GM18526 (cell line): Measurements from ENCODE around the gene RNF166.

Experiments used
- POLR2A ChIP-seq: IDR thresholded peaks from 3 replicates; pipeline ENCODE4 v1.6.1; 2011; ENCODE audit not compliant: insufficient read length; ENCODE audit errors: extremely low read depth

The RNF166 gene

DNA sequence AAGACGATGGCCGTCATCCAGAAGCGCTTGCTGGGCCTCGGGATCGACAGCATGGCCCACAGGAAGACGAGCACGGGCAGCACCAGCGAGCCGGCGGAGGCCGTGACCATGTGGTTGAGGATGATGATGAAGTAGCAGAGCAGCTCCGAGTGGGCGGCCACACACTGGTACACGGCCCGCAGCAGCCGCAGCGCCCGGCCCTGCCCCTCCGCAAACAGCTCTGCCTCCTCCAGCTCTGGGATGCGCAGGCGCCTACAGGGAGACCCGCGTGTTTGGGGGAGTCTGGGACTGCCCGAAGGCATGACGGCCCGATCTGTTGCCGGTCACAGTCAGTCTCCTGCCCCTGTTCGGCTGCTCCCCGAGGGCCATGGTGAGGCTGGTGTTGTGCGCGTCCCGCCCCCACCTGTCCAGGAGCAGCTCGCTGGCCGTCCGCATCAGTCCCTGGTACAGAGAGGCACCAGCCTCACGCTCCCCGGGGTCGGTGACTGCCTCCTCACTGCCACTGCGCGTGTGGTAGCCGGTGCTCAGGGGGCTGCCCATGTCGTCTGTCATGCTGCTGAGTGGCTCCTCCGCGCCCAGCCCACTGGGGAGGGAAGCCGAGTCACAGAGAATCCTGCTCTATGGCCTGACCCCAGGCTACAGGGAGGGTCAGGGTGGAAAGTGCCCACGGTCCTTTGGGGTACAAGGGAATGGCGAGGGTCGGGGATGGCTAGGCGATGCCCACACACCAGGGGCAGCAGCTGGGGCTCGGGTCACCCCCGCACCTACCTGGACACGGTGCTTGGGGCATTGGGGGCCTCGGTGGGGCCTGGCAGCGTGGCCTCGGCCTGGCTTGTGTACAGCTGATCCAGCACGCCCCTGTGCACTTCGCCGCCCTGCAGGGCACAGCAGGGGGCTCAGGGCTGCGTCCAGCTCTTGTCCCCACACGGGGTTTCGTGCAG lies 15.9 kb upstream of the RNF166 start:
- TF ChIP-seq POLR2A: no peak

- no peak for TF ChIP-seq POLR2A
These were observed 15.0 kb upstream of the RNF166 start for GRCh38 chr16:88721236-88721635.

DNA sequence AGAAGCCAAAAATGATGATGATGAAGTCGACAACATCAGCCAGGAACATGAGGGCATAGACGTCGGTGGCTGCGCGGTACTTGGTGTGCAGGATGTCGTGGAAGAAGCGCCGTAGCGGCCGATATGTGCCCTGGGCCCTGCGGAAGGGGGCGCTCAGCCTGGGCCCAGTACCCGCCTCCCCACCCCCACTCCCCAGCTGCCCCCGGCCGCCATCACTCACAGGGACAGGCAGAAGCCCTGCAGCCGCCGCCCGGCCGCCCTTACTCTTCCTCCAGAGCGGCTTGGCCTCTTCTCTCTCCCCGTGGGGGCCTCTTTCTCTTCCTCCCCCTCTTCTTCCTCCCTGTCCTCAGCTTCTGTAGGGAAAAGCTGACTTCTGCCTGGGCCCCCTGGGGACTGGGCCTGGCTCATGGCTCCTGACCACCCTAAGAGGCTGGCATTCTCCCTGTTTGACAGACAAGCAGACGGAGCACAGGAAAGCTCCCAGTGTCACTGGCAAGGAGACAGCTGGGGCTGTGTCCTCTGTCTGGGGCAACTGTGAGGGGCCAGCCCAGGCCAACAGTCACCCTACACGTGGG lies 14.3 kb upstream of the RNF166 start:
- no peak for TF ChIP-seq POLR2A

- no peak for TF ChIP-seq POLR2A
These were observed 13.7 kb upstream of the RNF166 start for GRCh38 chr16:88719933-88720296.

- TF ChIP-seq POLR2A: no peak
These were observed 13.2 kb upstream of the RNF166 start for GRCh38 chr16:88719267-88719932.

GRCh38 chr16:88718178-88718577 lies 12.0 kb upstream of the RNF166 start:
- no peak for TF ChIP-seq POLR2A

DNA sequence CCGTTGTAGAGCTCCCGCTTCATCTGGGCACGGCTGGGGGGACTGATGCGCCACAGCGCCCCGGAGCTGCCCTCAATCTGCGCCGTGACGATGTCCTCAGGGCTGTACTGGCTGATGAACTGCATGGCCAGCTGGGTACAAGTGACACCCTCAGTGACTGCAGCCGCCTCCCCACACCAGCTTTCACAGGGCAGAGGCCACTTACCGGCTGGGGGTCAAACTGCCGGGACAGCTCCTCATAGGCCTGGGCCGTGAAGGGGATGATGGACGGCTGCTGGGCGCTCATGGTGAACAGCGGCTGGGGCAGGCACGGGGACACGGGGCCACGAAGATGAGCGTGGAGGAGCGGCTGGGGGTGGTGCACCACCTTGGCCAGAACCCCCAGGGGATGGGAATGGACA lies 10.4 kb upstream of the RNF166 start:
- TF ChIP-seq POLR2A: no peak

DNA sequence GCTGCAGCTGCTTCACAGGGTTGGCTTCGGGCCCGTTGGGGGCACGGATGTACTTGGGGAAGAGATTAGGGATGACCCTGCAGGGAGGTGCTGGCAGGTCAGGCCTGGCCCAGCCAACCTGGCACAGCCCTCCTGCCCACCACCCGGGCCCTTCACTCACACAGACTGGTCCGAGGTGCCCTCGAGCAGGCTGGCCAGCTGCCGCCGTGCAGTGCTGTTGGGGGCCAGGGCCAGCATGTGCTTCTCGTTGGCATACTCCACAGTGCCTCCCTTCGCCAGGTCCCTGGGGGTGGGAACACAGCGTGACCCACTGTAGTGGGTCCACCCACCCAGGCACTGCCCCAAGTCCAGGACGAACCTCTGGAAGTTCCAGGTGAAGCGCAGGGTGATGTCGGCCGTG lies 10.0 kb upstream of the RNF166 start:
- no peak for TF ChIP-seq POLR2A

- no peak for TF ChIP-seq POLR2A
These were observed 9.3 kb upstream of the RNF166 start for GRCh38 chr16:88715312-88716190.

DNA sequence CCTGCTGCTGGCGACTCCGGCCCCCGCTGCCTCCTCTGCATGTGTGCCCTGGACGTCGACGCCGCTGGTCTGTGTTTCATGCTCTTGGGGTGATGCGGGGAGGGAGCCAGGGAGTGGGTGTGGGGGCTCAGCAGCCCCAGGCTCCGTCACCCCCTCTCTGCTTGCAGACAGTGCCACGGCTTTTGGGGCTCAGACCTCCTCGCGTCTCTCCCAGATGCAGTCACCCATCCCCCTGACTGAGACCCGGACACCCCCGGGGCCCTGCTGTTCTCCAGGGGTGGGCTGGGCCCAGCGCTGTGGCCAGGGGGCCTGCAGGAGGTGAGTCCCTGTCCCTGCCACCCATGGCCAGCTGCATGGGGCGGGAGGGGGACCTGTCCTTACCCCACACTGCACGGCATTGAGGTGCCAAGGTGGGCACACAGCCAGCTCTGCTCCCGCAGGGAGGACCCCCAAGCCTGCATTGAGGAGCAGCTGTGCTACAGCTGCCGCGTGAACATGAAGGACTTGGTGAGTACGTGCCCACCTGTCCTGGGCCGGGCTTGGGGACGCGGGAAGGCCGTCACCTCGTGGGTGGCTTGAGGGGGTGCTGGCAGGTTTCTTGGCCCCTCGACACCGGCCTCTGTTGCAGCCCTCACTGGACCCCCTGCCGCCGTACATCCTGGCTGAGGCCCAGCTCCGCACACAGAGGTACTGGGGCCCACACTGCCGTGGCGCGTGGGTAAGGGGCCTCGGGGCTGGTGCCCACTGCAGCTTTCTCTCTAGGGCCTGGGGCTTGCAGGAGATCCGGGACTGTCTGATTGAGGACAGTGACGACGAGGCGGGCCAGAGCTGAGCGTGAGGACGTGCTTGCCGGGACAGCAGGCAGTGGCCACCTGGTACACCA lies 8.5 kb upstream of the RNF166 start:
- TF ChIP-seq POLR2A: no peak

- no peak for TF ChIP-seq POLR2A
These were observed 7.6 kb upstream of the RNF166 start for GRCh38 chr16:88713568-88714419.

DNA sequence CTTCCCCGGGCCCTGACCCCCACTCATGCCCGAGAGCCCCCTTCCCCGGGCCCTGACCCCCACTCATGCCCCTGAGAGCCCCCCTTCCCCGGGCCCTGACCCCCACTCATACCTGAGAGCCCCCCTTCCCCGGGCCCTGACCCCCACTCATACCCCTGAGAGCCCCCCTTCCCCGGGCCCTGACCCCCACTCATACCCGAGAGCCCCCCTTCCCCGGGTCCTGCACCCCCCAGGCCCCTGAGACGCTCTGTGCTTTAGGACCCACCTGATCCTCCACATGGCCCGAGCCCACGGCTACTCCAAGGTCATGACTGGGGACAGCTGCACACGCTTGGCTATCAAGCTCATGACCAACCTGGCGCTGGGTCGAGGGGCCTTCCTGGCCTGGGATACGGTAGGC lies 6.8 kb upstream of the RNF166 start:
- no peak for TF ChIP-seq POLR2A

DNA sequence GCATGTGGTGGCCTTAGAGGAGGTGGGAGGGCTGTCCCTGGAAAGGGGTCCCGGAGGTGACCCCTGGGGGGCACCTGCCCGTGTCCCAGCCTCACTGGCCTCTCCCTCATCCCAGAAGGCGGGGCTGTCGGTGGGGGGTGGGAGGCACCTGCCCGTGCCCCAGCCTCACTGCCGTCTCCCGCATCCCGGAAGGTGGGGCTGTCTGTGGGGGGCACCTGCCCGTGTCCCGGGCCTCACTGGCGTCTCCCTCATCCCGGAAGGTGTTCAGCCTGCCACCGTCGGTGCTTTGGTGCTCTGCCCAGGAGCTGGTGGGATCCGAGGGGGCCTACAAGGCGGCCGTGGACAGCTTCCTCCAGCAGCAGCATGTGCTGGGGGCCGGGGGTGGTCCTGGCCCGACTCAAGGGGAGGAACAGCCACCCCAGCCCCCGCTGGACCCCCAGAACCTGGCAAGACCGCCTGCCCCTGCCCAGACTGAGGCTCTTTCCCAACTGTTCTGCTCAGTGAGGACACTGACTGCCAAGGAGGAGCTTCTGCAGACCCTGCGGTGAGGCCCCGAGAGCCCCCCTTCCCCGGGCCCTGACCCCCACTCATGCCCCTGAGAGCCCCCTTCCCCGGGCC lies 6.3 kb upstream of the RNF166 start:
- no peak for TF ChIP-seq POLR2A
